Fibroblast of pulmonary artery (primary cell): ENCODE results near the gene CTPS2.

Experiments
- DNase-seq: peaks from one replicate; pipeline ENCODE4 v3.0.0-alpha.2; 2010; ENCODE audit warnings: low read depth
- H3K4me3 ChIP-seq: replicated peaks from 2 replicates; pipeline ENCODE4 v1.5.1; 2011; ENCODE audit warnings: low read depth, mild to moderate bottlenecking, control low read depth, low read length, moderate library complexity
- CTCF ChIP-seq: IDR thresholded peaks from 2 replicates; pipeline ENCODE4 v1.5.1; 2011; ENCODE audit warnings: mild to moderate bottlenecking, control low read depth, low read length, inconsistent platforms; ENCODE audit errors: missing control alignments

Gene CTPS2

GRCh38 chrX:16643176-16643575 lies 69.3 kb downstream of the CTPS2 start:
- no peak overlapping the region for H3K4me3 ChIP-seq
- DNase-seq, result peak; percentile 69
- TF ChIP-seq CTCF, result no peak

- H3K4me3 ChIP-seq, result no peak overlapping the region
Observed at GRCh38 chrX:16640823-16641222, 71.6 kb downstream of the CTPS2 start.

GRCh38 chrX:16639966-16640365 lies 72.5 kb downstream of the CTPS2 start:
- no peak overlapping the region for H3K4me3 ChIP-seq
- no peak for TF ChIP-seq CTCF
- DNase-seq, result no peak

More at GRCh38 chrX:16640823-16641222, 71.6 kb downstream of the CTPS2 start:
- no peak for DNase-seq
- no peak for TF ChIP-seq CTCF

- H3K4me3 ChIP-seq, result no peak overlapping the region
- no peak for DNase-seq
- no peak for TF ChIP-seq CTCF
Observed at GRCh38 chrX:16638533-16638932, 73.9 kb downstream of the CTPS2 start.

- DNase-seq, result no peak
- H3K4me3 ChIP-seq, result no peak overlapping the region
- TF ChIP-seq CTCF, result no peak
Observed at GRCh38 chrX:16635596-16635995, 76.9 kb downstream of the CTPS2 start.

- DNase-seq, result no peak
- H3K4me3 ChIP-seq, result no peak overlapping the region
- no peak for TF ChIP-seq CTCF
Observed at GRCh38 chrX:16635040-16635439, 77.4 kb downstream of the CTPS2 start.

- peak; percentile 48 for DNase-seq
- no peak for TF ChIP-seq CTCF
- H3K4me3 ChIP-seq, result no peak overlapping the region
Observed at GRCh38 chrX:16633754-16634153, 78.7 kb downstream of the CTPS2 start.
